ENCODE measurements around the gene YES1.

YES1 gene

GRCh38 chr18:816869-817268 is 4.8 kb upstream of the YES1 start:
- Histone ChIP-seq H3K9ac (ENCODE audit: insufficient read length, low read depth) (no peak overlapping the region), H3K27me3 (ENCODE audit: insufficient read depth, insufficient read length) (no peaks in the 10 kb centered on the region), H3K9me3 (ENCODE audit: insufficient read depth, low read length) (no peaks in the 10 kb centered on the region), H3K36me3 (ENCODE audit: insufficient read depth, insufficient read length, low read length) (no peaks in the 10 kb centered on the region), H3K4me1 (ENCODE audit: insufficient read depth, insufficient read length) (no peaks in the 10 kb centered on the region), H3K4me3 (ENCODE audit: insufficient read length, low read depth) (no peak overlapping the region)
- DNase-seq (ENCODE audit: low read depth, low spot score), result no peak
- TF ChIP-seq SUZ12 (IDR thresholded peaks at IDR 0.05; ENCODE audit: extremely low read depth, insufficient read depth, insufficient read length) (no peak), YY1 (IDR thresholded peaks at IDR 0.05; ENCODE audit: insufficient read depth, insufficient read length) (no peak), ZNF274 (IDR thresholded peaks at IDR 0.05; ENCODE audit: low read depth, low read length) (no peak)

GRCh38 chr18:816088-816653 is 4.1 kb upstream of the YES1 start:
- H3K4me1 ChIP-seq (ENCODE audit: insufficient read depth, insufficient read length), result no peaks in the 10 kb centered on the region
- H3K9ac ChIP-seq (ENCODE audit: insufficient read length, low read depth), result no peak overlapping the region
- no peak for DNase-seq (ENCODE audit: low read depth, low spot score)
- H3K9me3 ChIP-seq (ENCODE audit: insufficient read depth, low read length), result no peaks in the 10 kb centered on the region
- H3K27me3 ChIP-seq (ENCODE audit: insufficient read depth, insufficient read length), result no peaks in the 10 kb centered on the region
- H3K4me3 ChIP-seq (ENCODE audit: insufficient read length, low read depth), result no peak overlapping the region
- TF ChIP-seq ZNF274 (IDR thresholded peaks at IDR 0.05; ENCODE audit: low read depth, low read length) (no peak), SUZ12 (IDR thresholded peaks at IDR 0.05; ENCODE audit: extremely low read depth, insufficient read depth, insufficient read length) (no peak), YY1 (IDR thresholded peaks at IDR 0.05; ENCODE audit: insufficient read depth, insufficient read length) (no peak)
- no peaks in the 10 kb centered on the region for H3K36me3 ChIP-seq (ENCODE audit: insufficient read depth, insufficient read length, low read length)

GRCh38 chr18:815353-815752 is 3.3 kb upstream of the YES1 start:
- no peak for DNase-seq (ENCODE audit: low read depth, low spot score)
- TF ChIP-seq SUZ12 (IDR thresholded peaks at IDR 0.05; ENCODE audit: extremely low read depth, insufficient read depth, insufficient read length), result no peak
- TF ChIP-seq YY1 (IDR thresholded peaks at IDR 0.05; ENCODE audit: insufficient read depth, insufficient read length), result no peak
- H3K27me3 ChIP-seq (ENCODE audit: insufficient read depth, insufficient read length), result no peaks in the 10 kb centered on the region
- no peak overlapping the region for H3K9ac ChIP-seq (ENCODE audit: insufficient read length, low read depth)
- no peaks in the 10 kb centered on the region for H3K36me3 ChIP-seq (ENCODE audit: insufficient read depth, insufficient read length, low read length)
- H3K4me3 ChIP-seq (ENCODE audit: insufficient read length, low read depth), result no peak overlapping the region
- H3K4me1 ChIP-seq (ENCODE audit: insufficient read depth, insufficient read length), result no peaks in the 10 kb centered on the region
- no peaks in the 10 kb centered on the region for H3K9me3 ChIP-seq (ENCODE audit: insufficient read depth, low read length)

- H3K4me1 ChIP-seq (ENCODE audit: insufficient read depth, insufficient read length), result no peaks in the 10 kb centered on the region
- H3K27me3 ChIP-seq (ENCODE audit: insufficient read depth, insufficient read length), result no peaks in the 10 kb centered on the region
- H3K4me3 ChIP-seq (ENCODE audit: insufficient read length, low read depth), result no peak overlapping the region
- no peaks in the 10 kb centered on the region for H3K36me3 ChIP-seq (ENCODE audit: insufficient read depth, insufficient read length, low read length)
- H3K9ac ChIP-seq (ENCODE audit: insufficient read length, low read depth), result no peak overlapping the region
- no peaks in the 10 kb centered on the region for H3K9me3 ChIP-seq (ENCODE audit: insufficient read depth, low read length)
- TF ChIP-seq ZNF274 (IDR thresholded peaks at IDR 0.05; ENCODE audit: low read depth, low read length) (no peak), YY1 (IDR thresholded peaks at IDR 0.05; ENCODE audit: insufficient read depth, insufficient read length) (no peak), SUZ12 (IDR thresholded peaks at IDR 0.05; ENCODE audit: extremely low read depth, insufficient read depth, insufficient read length) (no peak)
- no peak for DNase-seq (ENCODE audit: low read depth, low spot score)
Observed at GRCh38 chr18:814300-815084, 2.5 kb upstream of the YES1 start.

GRCh38 chr18:813172-814071 is 1.4 kb upstream of the YES1 start:
- Histone ChIP-seq H3K4me3 (ENCODE audit: insufficient read length, low read depth) (peak overlapping the region; percentile 77), H3K27me3 (ENCODE audit: insufficient read depth, insufficient read length) (no peaks in the 10 kb centered on the region), H3K36me3 (ENCODE audit: insufficient read depth, insufficient read length, low read length) (no peaks in the 10 kb centered on the region), H3K9me3 (ENCODE audit: insufficient read depth, low read length) (no peaks in the 10 kb centered on the region), H3K9ac (ENCODE audit: insufficient read length, low read depth) (peak overlapping the region; percentile 86), H3K4me1 (ENCODE audit: insufficient read depth, insufficient read length) (no peaks in the 10 kb centered on the region)
- DNase-seq (ENCODE audit: low read depth, low spot score), result no peak
- TF ChIP-seq ZNF274 (IDR thresholded peaks at IDR 0.05; ENCODE audit: low read depth, low read length) (no peak), YY1 (IDR thresholded peaks at IDR 0.05; ENCODE audit: insufficient read depth, insufficient read length) (no peak), SUZ12 (IDR thresholded peaks at IDR 0.05; ENCODE audit: extremely low read depth, insufficient read depth, insufficient read length) (no peak)

GRCh38 chr18:812376-813171 is 532 bp upstream of the YES1 start:
- Histone ChIP-seq H3K4me3 (ENCODE audit: insufficient read length, low read depth) (peak overlapping the region; percentile 77), H3K27me3 (ENCODE audit: insufficient read depth, insufficient read length) (no peaks in the 10 kb centered on the region), H3K9me3 (ENCODE audit: insufficient read depth, low read length) (no peaks in the 10 kb centered on the region), H3K36me3 (ENCODE audit: insufficient read depth, insufficient read length, low read length) (no peaks in the 10 kb centered on the region), H3K9ac (ENCODE audit: insufficient read length, low read depth) (peak overlapping the region; percentile 86), H3K4me1 (ENCODE audit: insufficient read depth, insufficient read length) (no peaks in the 10 kb centered on the region)
- TF ChIP-seq ZNF274 (IDR thresholded peaks at IDR 0.05; ENCODE audit: low read depth, low read length) (no peak), YY1 (IDR thresholded peaks at IDR 0.05; ENCODE audit: insufficient read depth, insufficient read length) (peak; percentile 35)
- DNase-seq (ENCODE audit: low read depth, low spot score), result no peak
